Kidney (tissue), 14 donors: ENCODE measurements around the gene NHS. TPM values are rescaled to one million over a fixed set of nuclear protein-coding genes. Genes with fewer than 3 reads are reported as not detected.

Source experiments
- DNase-seq, 5 donors: peaks; one replicate each; pipeline ENCODE4 v3.0.0-alpha.2; 2013 to 2020
- FAIRE-seq: peaks from 2 replicates; lab custom pipeline; 2012; peaks lifted over from hg19 to GRCh38; lab: Jason Lieb, UNC
- H3K27ac ChIP-seq, 2 donors: one replicate each; pipeline ENCODE4 v1.7.0; 2013; ENCODE audit warnings: low read depth in 2 of 2, low read length in 2 of 2, inconsistent platforms in 1 of 2
- H3K27me3 ChIP-seq: one replicate; pipeline ENCODE4 v1.7.1; 2013; ENCODE audit warnings: low read length, inconsistent platforms; ENCODE audit not compliant: control insufficient read depth, insufficient read depth
- H3K36me3 ChIP-seq, 3 donors: one replicate each; pipeline versions ENCODE4 v1.7.0 to v1.7.1; 2013; ENCODE audit warnings: low read length in 3 of 3, control low read depth in 1 of 3, inconsistent platforms in 1 of 3; ENCODE audit not compliant: insufficient read depth in 3 of 3, control insufficient read depth in 2 of 3
- H3K4me1 ChIP-seq, 3 donors: one replicate each; pipeline versions ENCODE4 v1.7.0 to v1.7.1; 2013; ENCODE audit warnings: low read length in 3 of 3, inconsistent platforms in 1 of 3, low read depth in 1 of 3; ENCODE audit not compliant: control insufficient read depth in 2 of 3, insufficient read depth in 2 of 3
- H3K4me3 ChIP-seq, 3 donors: one replicate each; pipeline versions ENCODE4 v1.7.0 to v1.8.1; 2013; ENCODE audit warnings: low read length in 3 of 3, control low read depth in 1 of 3, inconsistent platforms in 1 of 3
- H3K9ac ChIP-seq, 3 donors: one replicate each; pipeline versions ENCODE4 v1.7.0 to v1.7.1; 2013; ENCODE audit warnings: low read length in 3 of 3, control low read depth in 1 of 3, inconsistent platforms in 1 of 3
- H3K9me3 ChIP-seq, 3 donors: one replicate each; pipeline versions ENCODE4 v1.7.0 to v1.7.1; 2013; ENCODE audit warnings: low read length in 3 of 3, control low read depth in 1 of 3, inconsistent platforms in 1 of 3; ENCODE audit not compliant: control insufficient read depth in 2 of 3, insufficient read depth in 1 of 3
- intact Hi-C: fragments of 100-400 bp; cut with DNase I; formaldehyde crosslinking; loops from one replicate; pipeline ENCODE4 v1.11.1; 2022
- polyA plus RNA-seq: library from polyadenylated mRNA; stranded (reverse); fragments of 350-450 nt; fragmentation: Illumina TruSeq; extraction: RNeasy Lipid Tissue Mini Kit (QIAGEN cat#74804); gene quantifications from one replicate; pipeline ENCODE4 v1.2.3, GENCODE V29; 2014; ENCODE audit warnings: low read depth, low replicate concordance; ENCODE audit not compliant: insufficient read depth
- total RNA-seq: library from RNA; stranded (reverse); fragmentation: NEBNext Ultra II Directional; extraction: Animal tissue kit (Norgen Biotek cat#: 25700); gene quantifications from one replicate; pipeline ENCODE4 v1.2.1, GENCODE V29; 2021
- TF ChIP-seq, protein P1 (sequence below): IDR thresholded peaks from 3 replicates; pipeline ENCODE4 v1.5.1; 2012; ENCODE audit warnings: mild to moderate bottlenecking, moderate library complexity, borderline replicate concordance; ENCODE audit not compliant: insufficient read depth; ENCODE audit errors: extremely low read depth
- donor health status: control.
- donor health status: control.
- donor health status: control.
- donor health status: control.
- donor health status: control.
- donor health status: DM: yes; HTN: yes; CAD: no.
- donor health status: Normal renal cell carcinoma (clear cell type).

NHS gene
- total and polyA plus RNA-seq, 2 donors from 2014 or later: 3.1 to 28.9 TPM

DNA sequence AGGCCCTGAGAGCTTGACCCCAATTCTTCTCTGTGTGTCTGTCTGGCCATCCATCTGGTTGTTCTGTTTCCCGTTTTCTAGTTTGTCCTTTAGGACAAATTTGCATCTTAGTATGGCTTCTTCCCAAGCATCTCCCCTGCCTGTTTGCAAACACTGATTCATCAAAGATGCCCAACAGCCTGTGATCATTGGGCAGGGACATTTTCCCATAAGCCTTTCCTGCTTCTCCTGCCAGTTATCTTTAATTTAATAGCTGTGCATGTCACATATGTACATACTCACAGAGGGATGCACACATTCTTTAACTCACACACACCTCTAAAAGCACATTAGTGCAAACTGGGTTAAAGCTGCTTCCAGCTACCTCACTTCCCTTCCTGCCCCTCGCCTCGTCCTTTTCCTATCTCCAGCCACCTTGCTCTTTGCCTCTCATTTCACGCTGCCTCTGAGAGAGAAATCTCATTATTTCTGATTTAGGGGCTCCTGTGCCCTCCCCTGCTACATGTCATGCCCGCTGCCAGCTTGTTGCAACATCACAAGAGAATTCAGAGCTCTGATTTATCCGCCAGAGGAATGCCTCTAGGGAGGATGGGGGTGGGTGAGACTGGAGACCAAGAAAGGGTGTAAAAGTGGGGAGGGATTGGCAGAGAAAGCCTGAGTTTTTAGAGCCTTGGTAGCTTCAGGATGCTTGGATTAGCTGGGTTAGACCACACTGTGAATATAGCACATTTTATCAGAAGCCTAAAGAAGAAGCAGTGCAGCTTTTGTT lies 100.6 kb downstream of the NHS start:
- FAIRE-seq: no peak
- H3K4me3 ChIP-seq: no peak overlapping the region
- H3K9ac ChIP-seq: no peak overlapping the region
- TF ChIP-seq, protein P1, sequence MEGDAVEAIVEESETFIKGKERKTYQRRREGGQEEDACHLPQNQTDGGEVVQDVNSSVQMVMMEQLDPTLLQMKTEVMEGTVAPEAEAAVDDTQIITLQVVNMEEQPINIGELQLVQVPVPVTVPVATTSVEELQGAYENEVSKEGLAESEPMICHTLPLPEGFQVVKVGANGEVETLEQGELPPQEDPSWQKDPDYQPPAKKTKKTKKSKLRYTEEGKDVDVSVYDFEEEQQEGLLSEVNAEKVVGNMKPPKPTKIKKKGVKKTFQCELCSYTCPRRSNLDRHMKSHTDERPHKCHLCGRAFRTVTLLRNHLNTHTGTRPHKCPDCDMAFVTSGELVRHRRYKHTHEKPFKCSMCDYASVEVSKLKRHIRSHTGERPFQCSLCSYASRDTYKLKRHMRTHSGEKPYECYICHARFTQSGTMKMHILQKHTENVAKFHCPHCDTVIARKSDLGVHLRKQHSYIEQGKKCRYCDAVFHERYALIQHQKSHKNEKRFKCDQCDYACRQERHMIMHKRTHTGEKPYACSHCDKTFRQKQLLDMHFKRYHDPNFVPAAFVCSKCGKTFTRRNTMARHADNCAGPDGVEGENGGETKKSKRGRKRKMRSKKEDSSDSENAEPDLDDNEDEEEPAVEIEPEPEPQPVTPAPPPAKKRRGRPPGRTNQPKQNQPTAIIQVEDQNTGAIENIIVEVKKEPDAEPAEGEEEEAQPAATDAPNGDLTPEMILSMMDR: no peak
- H3K36me3 ChIP-seq: no peaks in the 10 kb centered on the region
- intact Hi-C loops: no loop called here
- peak in 3 of 5 donors; percentile 42 to 58 (median 58) for DNase-seq
- H3K27ac ChIP-seq: no peak overlapping the region
- peaks cover 4% of the 10 kb centered on the region for H3K27me3 ChIP-seq
- no peaks in the 10 kb centered on the region for H3K9me3 ChIP-seq
- H3K4me1 ChIP-seq: no peaks in the 10 kb centered on the region

DNA sequence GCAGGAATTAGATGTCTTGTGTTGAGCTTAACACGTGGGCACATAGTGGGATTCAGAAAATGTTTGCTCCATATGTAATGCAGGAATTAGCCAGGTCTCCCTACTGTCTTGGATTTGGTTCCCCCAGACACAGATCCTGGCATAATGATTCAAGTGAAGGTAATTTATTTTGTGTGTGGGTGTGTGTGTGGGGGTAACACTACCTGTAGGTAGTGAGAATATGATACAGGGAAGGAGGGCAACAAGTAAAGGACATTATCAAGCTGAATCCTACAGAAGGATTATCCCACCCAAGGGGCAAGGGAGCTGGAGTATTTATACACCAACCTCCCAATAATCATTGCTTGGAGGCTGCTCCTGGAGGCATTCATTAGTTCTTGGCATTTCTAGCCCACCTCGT lies 101.4 kb downstream of the NHS start:
- Histone ChIP-seq H3K27me3 (no peaks in the 10 kb centered on the region), H3K36me3 (no peaks in the 10 kb centered on the region), H3K4me3 (no peak overlapping the region), H3K9ac (no peak overlapping the region), H3K4me1 (no peaks in the 10 kb centered on the region), H3K27ac (no peak overlapping the region), H3K9me3 (no peaks in the 10 kb centered on the region)
- intact Hi-C loops: no loop called here
- TF ChIP-seq, protein P1: no peak
- DNase-seq: no peak
- FAIRE-seq: no peak

DNA sequence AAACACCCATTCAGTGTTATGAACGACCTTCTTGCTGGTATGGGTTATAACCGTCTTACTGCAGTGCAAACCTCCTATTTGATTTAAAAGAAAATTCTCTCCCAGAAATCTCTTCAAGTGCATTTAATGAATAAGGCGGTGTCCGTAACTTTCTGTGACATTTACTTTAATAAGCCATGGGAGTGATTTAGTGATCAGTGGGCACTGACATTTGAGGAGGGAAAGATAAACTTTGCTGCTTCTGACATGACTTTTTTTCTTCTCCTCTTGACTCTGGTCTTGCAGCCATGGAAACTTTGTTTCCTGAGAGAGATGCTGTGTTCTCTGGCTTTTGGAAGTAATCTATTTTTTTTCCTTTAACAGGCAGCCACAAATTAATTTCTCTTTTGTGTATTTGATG lies 106.1 kb downstream of the NHS start:
- H3K4me3 ChIP-seq: no peak overlapping the region
- H3K27ac ChIP-seq: no peak overlapping the region
- H3K9ac ChIP-seq: no peak overlapping the region
- DNase-seq (peak in 2 of 5 donors; percentile 52 to 65), FAIRE-seq (no peak)
- H3K4me1 ChIP-seq: no peaks in the 10 kb centered on the region
- H3K27me3 ChIP-seq: peaks cover 2% of the 10 kb centered on the region
- H3K36me3 ChIP-seq: no peaks in the 10 kb centered on the region
- intact Hi-C loops: no loop called here
- H3K9me3 ChIP-seq: no peaks in the 10 kb centered on the region
- TF ChIP-seq, protein P1: no peak
